AG04450 (cell line): Measurements from ENCODE around the gene SMC3. TPM values are rescaled to one million over a fixed set of nuclear protein-coding genes. Genes with fewer than 3 reads are reported as not detected.

Experiments
- CTCF ChIA-PET: fragments of 300-600, 350-600 bp; formaldehyde crosslinking; extraction: SDS; loops from one replicate; lab custom pipeline; 2022; ENCODE audit warnings: antibody characterized with exemption, inconsistent platforms; lab: Charles Lee
- POLR2A ChIA-PET: fragments of 350-600 bp; formaldehyde crosslinking; extraction: SDS; loops from one replicate; lab custom pipeline; 2021; ENCODE audit warnings: antibody characterized with exemption, inconsistent platforms; lab: Yijun Ruan, JAX
- DNase-seq: peaks from one replicate; pipeline ENCODE4 v3.0.0-alpha.2; 2011; ENCODE audit warnings: low read depth, low spot score
- H3K27ac ChIP-seq: one replicate; pipeline ENCODE4 v1.5.1; 2012; ENCODE audit warnings: low read depth, low read length, control low read depth
- H3K27me3 ChIP-seq: one replicate; pipeline ENCODE4 v1.6.0; 2012; ENCODE audit warnings: low read length; ENCODE audit not compliant: control insufficient read depth, insufficient read depth
- H3K4me3 ChIP-seq: 2 replicates; pipeline ENCODE4 v1.5.1; 2011; ENCODE audit warnings: mild to moderate bottlenecking, low read depth, low read length, control low read depth
- H3K9me3 ChIP-seq: 2 replicates; pipeline ENCODE4 v1.5.1; 2012; ENCODE audit warnings: low read length; ENCODE audit not compliant: control insufficient read depth, insufficient read depth
- CTCF ChIP-seq: IDR thresholded peaks from 2 replicates; pipeline ENCODE4 v1.5.1; 2011; ENCODE audit warnings: low read depth, low read length, control low read depth, inconsistent platforms
- polyA plus RNA-seq: library from polyadenylated mRNA; depleted of rRNA; stranded (reverse); fragments of >200 nt; gene quantifications from 2 replicates; pipeline ENCODE4 v1.2.3, GENCODE V29; 2011; rRNA removed
- small RNA-seq: library from RNA; depleted of rRNA; stranded (forward); fragments of <200 nt; gene quantifications from one replicate; pipeline ENCODE3, GENCODE V24; 2012; ENCODE audit warnings: low read depth; ENCODE audit not compliant: insufficient read length

Gene SMC3
- polyA plus RNA-seq, 1 experiment, result 26.2 TPM

GRCh38 chr10:110650265-110650668, 82.8 kb downstream of the SMC3 start:
- H3K9me3 ChIP-seq, result no peaks in the 10 kb centered on the region
- H3K27ac ChIP-seq, result no peak overlapping the region
- CTCF ChIA-PET, result interaction anchor here (1.0 to 1.7 kb wide), 2 partner anchors 16 to 101 kb away, joined by 3 read pairs; no protein-coding TSS in a partner anchor
- peaks cover 15% of the 10 kb centered on the region for H3K27me3 ChIP-seq
- POLR2A ChIA-PET, result no interaction called here
- TF ChIP-seq CTCF, result no peak
- no peak overlapping the region for H3K4me3 ChIP-seq
- DNase-seq, result no peak

GRCh38 chr10:110651044-110651958, 83.8 kb downstream of the SMC3 start:
- peak; percentile 67 for DNase-seq
- Histone ChIP-seq H3K4me3 (peak overlapping the region; percentile 43), H3K9me3 (no peaks in the 10 kb centered on the region), H3K27me3 (peaks cover 13% of the 10 kb centered on the region), H3K27ac (peak overlapping the region; percentile 23)
- ChIA-PET POLR2A (interaction anchor here (0.6 to 1.2 kb wide), 4 partner anchors 14 to 576 kb away, joined by 3 to 4 read pairs (median 3); no protein-coding TSS in a partner anchor), CTCF (interaction anchor here (1.4 kb wide), 1 partner anchor 21 kb away, joined by 3 read pairs; no protein-coding TSS in a partner anchor)
- TF ChIP-seq CTCF, result no peak

GRCh38 chr10:110652475-110653118, 85.1 kb downstream of the SMC3 start:
- DNase-seq, result no peak
- ChIA-PET CTCF (interaction anchor here (0.6 to 1.4 kb wide), 2 partner anchors 20 to 1485 kb away, joined by 3 read pairs; no protein-coding TSS in a partner anchor), POLR2A (no interaction called here)
- Histone ChIP-seq H3K27ac (no peak overlapping the region), H3K4me3 (no peak overlapping the region), H3K9me3 (no peaks in the 10 kb centered on the region), H3K27me3 (peaks cover 5% of the 10 kb centered on the region)
- TF ChIP-seq CTCF, result no peak

Small RNAs within 50 kb of the gene (small RNA-seq; reads per million reads assigned to genes)
- gene RF00019, result not detected

Other genes starting within 250 kb of the SMC3 start
- gene DUSP5, start 69.8 kb upstream of the SMC3 start, polyA plus RNA-seq, result 35.7 and 39.6 TPM in 2 replicates
- gene RBM20, start 76.6 kb downstream of the SMC3 start, polyA plus RNA-seq, result 0.11 and 0.15 TPM in 2 replicates